ENCODE measurements around the gene UTP11.
A peak's percentile ranks its signal among the peaks of the same experiment; 100 is the strongest.

Gene UTP11

GRCh38 chr1:38068220-38068979 lies 55.9 kb downstream of the UTP11 start:
- no peak for DNase-seq (ENCODE audit: insufficient read length, low spot score)
- FAIRE-seq: no peak

- DNase-seq (ENCODE audit: insufficient read length, low spot score): no peak
- no peak for FAIRE-seq
Measured at GRCh38 chr1:38068980-38069340, 56.4 kb downstream of the UTP11 start.

- DNase-seq (ENCODE audit: insufficient read length, low spot score): peak; percentile 50
- FAIRE-seq: peak; percentile 87
Measured at GRCh38 chr1:38071312-38072256, 59.0 kb downstream of the UTP11 start.

- DNase-seq (ENCODE audit: insufficient read length, low spot score) (no peak), FAIRE-seq (no peak)
Measured at GRCh38 chr1:38072858-38073257, 60.3 kb downstream of the UTP11 start.

- DNase-seq (ENCODE audit: insufficient read length, low spot score) (no peak), FAIRE-seq (no peak)
Measured at GRCh38 chr1:38073534-38074301, 61.2 kb downstream of the UTP11 start.

GRCh38 chr1:38074302-38074677 lies 61.8 kb downstream of the UTP11 start:
- no peak for DNase-seq (ENCODE audit: insufficient read length, low spot score)
- FAIRE-seq: no peak
